ENCODE data around the gene CACNA1A.
"Not testable (repeated sequence)": the region's sequence is repeated elsewhere in the genome, so short reads cannot be mapped to it uniquely, and the experiment has no call there.

The CACNA1A gene

GRCh38 chr19:13198634-13199033 is 307.6 kb downstream of the CACNA1A start:
- no peak for DNase-seq
- ATAC-seq, result no peak

DNA sequence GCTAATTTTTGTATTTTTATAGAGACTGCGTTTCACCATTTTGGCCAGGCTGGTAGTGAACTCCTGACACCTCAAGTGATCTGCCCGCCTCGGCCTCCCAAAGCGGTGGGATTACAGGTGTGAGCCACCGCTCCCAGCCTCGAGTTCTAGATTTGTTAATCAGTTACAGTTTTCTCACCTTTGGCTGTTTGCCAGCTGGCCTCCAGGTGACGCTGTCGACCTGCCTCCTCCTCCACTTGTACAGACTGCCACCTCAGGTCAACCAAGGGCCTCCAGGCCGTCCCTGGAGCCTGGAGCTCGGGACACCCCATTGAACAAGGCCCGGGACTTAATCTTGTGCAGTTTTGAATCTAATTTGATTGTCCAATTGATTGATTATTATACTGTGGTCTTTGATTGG is 310.6 kb downstream of the CACNA1A start:
- DNase-seq, result peak; percentile 60
- ATAC-seq, result peak; percentile 47

DNA sequence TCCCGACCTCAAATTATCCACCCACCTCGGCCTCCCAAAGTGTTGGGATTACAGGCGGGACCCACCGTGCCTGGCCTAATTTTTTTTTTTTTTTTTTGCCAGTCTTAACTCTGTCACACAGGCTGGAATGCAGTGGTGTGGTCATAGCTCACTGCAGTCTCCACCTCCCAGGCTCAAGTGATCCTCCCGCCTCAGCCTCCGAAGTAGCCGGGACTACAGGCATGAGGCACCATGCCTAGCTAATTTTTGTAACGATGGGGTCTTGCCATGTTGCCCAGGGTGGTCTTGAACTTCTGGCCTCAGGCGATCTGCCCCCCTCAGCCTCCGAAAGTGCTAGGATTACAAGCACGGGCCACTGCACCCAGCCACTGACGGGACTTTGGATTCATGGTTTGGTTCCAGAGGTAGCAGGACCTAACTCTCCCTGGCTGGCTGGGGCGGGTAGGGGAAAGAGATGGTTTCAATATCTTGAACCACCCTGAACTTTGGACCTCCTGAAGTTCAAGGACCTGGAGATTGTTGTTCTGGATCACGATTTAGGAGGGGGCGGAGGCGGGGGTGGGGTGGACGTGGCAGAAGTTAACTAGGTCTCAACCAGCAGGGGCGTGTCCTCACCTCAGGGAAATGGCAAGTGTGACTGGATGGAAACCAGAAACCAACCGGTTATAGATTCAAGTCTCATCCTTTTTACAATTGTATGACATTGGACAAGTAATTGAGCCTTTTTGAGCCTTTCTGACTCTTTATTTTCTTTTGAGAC is 315.3 kb downstream of the CACNA1A start:
- peak; percentile 65 for DNase-seq
- ATAC-seq, result peak; percentile 73

DNA sequence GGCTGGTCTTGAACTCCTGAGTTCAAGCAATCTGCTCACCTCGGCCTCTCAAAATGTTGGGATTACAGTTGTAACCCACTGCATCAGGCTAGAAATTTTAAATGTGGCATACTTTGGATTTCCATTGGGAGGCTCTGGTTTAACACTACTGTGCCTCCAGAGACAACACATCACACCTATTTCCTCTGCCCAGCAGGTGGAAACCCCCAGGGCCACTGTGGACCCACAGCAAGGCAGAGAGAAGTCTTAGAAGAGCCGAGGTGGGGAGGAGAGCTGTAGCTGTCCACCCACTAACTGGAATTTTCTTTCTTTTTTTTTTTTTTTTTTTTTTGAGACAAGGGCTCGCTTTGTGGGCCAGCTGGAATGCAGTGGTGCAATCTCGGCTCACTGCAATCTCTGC is 316.7 kb downstream of the CACNA1A start:
- DNase-seq, result no peak
- ATAC-seq, result no peak

- no peak for ATAC-seq
- DNase-seq, result no peak
These were observed 318.9 kb downstream of the CACNA1A start for GRCh38 chr19:13187419-13187818.

GRCh38 chr19:13186688-13187087 is 319.6 kb downstream of the CACNA1A start:
- not testable (repeated sequence) for ATAC-seq, DNase-seq

- not testable (repeated sequence) for ATAC-seq, DNase-seq
These were observed 320.3 kb downstream of the CACNA1A start for GRCh38 chr19:13185763-13186657.

- not testable (repeated sequence) for DNase-seq, ATAC-seq
These were observed 321.4 kb downstream of the CACNA1A start for GRCh38 chr19:13184926-13185325.

DNA sequence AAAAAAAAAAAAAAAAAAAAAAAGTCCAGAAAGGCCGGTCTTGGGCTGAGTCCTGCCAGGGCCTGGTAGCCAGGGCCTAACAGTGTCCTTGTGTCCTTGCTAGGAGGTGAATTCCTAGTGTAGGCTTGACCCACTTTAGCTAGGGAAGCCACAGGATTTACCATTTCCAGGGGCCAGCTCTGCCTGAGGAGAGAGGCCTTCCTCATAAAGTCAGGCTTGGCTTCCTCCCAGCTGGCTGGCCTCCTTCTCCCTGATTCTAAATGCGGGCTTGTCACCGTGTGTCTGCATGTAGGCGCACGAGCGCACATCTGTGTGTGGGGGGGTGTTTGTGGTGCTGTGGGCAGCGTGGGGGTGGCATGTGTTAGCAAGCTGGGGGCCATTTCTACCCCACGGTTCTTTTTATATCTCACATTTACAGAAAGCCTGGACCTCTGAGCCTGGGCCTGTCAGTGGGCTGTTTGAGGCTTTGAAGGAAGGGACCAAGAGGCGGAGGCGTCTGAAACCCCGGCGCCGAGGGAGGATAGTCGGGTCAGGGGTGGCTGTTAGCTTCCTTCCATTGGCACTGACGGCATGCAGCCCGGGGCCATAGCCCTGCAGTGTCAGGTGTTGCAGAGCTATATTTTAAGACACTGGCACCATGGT is 324.4 kb downstream of the CACNA1A start:
- peak; percentile 65 for DNase-seq
- peak; percentile 85 for ATAC-seq

- ATAC-seq, DNase-seq: not testable (repeated sequence)
These were observed 328.0 kb downstream of the CACNA1A start for GRCh38 chr19:13178291-13178690.

DNA sequence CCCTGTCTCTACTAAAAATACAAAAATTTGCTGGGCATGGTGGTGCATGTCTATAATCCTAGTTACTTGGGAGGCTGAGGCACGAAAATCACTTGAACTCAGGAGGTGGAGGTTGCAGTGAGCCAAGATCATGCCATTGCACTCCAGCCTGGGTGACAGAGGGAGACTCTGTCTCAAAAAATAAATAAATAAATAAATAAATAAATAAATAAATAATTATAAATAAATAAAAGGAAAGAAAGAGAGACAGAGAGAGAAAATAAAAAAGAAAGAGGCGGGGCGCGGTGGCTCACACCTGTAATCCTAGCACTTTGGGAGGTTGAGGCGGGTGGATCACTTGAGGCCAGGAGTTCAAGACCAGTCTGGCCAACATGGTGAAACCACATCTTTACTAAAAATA is 328.7 kb downstream of the CACNA1A start:
- ATAC-seq, DNase-seq: not testable (repeated sequence)

DNA sequence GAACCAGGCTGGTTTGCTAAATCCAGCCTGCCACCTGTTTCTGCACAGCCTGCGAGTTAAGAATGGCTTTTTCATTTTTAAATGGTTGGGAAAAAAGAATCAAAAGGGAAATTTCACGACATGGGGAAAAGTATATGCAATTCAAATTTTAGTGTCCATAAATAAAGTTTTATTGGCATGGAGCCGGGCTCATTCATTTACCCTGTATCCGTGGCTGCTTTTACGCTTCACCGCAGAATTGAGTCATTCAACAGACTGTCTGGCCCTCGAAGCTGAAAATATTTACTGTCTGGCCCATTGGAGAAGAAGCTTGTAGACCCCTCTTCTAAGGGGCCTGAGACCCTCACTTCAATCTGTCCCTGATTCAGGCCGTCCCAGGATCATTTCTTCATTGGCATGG is 329.9 kb downstream of the CACNA1A start:
- DNase-seq (no peak), ATAC-seq (no peak)

GRCh38 chr19:13173139-13173737 is 333.0 kb downstream of the CACNA1A start:
- ATAC-seq (no peak), DNase-seq (no peak)

- peak; percentile 38 for ATAC-seq
- peak; percentile 86 for DNase-seq
These were observed 333.7 kb downstream of the CACNA1A start for GRCh38 chr19:13172346-13173138.

DNA sequence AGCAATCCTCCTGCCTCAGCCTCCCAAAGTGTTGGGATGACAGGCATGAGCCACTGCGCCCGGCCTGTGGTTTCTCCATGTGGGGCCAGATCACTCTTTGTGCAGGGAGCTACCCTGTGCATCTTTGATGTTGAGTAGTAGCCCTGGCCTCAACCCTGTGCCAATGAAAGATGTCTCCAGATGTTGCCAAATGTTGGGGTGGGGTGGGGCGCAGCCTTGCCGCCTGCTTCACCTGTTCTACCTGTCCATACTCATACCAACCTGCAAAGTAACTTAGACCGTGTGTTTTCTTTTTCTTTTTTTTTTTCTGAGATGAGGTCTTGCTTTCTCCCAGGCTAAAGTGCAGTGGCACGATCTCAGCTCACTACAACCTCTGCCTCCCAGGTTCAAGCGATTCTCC is 335.1 kb downstream of the CACNA1A start:
- DNase-seq (no peak), ATAC-seq (no peak)

- no peak for ATAC-seq
- DNase-seq, result no peak
These were observed 336.5 kb downstream of the CACNA1A start for GRCh38 chr19:13169769-13170168.

- not testable (repeated sequence) for DNase-seq, ATAC-seq
These were observed 340.1 kb downstream of the CACNA1A start for GRCh38 chr19:13166151-13166550.

DNA sequence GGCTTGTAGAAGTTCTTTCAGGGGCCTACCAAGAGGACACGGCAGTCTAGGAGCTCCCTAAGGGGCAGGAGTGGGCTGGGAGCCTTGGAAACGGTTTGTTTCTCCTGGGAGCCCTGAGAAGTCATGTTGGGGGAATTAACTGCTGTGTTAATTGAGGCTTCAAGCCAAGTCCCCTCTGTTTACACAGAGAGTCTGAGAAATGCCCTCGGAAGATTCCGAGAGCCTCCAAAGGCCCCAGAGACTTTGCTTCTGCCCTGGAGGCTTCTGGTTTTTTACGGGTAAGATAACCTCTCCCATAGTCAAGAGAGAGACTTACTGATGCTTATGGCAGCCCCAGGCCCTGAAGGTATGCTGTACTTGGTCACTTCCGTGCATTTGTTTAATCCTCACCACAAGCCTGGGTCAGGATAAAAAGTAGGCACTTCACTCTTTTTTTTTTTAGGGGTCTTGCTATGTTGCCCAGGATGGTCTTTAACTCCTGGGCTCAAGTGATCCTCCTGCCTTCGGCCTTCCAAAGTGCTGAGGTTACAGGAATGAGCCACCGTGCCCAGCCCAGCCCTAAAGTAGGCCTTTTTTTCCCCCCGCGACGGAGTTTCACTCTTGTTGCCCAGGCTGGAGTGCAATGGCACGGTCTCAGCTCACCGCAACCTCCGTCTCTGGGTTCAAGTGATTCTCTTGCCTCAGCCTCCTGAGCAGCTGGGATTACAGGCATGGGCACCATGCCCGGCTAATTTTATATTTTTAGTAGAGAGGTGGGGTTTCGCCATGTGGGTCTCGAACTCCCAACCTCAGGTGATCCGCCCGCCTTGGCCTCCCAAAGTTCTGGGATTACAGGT is 340.9 kb downstream of the CACNA1A start:
- DNase-seq, result no peak
- ATAC-seq, result no peak

DNA sequence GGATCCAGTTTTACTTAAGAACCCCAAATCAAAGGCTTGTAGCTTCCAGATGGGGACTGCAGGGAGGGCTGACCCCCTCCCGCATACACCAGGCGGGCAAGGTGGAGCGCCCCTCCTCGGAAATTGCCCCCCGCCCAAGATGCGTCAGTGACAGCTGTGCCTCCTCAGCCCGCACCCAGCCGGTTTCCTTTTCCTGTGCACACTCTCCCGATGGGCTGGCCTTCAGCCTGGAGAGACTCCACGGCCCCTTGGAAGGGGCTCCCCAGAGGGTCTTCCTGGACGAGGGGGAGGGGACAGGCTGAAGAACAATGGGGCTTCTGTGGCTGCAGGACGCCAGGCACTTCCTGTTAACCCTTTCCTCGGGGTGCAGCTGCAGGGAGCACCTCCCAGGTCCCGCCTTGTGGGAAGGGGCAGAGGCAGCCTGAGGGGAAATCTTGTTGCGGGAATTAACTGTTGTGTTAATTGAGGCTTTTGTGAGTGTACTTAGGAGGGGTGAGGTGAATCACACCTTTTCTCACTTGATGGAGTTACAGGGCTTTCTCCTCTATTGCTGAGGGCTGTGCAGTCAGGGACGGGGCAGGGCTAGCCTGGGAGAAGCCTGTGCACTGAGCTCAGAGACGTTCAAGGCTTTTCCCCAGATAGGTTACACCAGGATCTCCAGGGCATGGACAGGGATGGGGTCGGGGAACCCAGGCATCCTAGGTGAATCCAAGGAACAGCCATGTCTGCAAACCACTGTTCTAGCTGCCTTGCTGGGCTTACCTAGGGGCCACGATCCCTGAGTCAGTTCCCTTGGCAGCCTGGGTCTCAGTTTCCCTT is 341.7 kb downstream of the CACNA1A start:
- DNase-seq, result peak; percentile 53
- no peak for ATAC-seq

Measured in stimulated activated naive CD8-positive, alpha-beta T cell treated with anti-CD3 and anti-CD28 coated beads, Interleukin-15, Interleukin-2, amounts not matched to agents 100 U/mL and 50 U/mL, for 24 hours (primary cell).